ENCODE data around the gene CPA4. TPM values are rescaled to one million over a fixed set of nuclear protein-coding genes. Genes with fewer than 3 reads are reported as not detected.

CPA4 gene
- total RNA-seq, 4 donors from 2014 or later: 68.7 to 116 (median 83.0) TPM

GRCh38 chr7:130372402-130373165 is 79.6 kb downstream of the CPA4 start:
- no peak for DNase-seq (ENCODE audit: low spot score in 2 of 2)

More at GRCh38 chr7:130372402-130373165, 79.6 kb downstream of the CPA4 start:
- Histone ChIP-seq H3K27me3 (no peaks in the 10 kb centered on the region), H3K4me3 (no peak overlapping the region), H3K9me3 (no peaks in the 10 kb centered on the region), H3K36me3 (no peaks in the 10 kb centered on the region), H3K4me1 (peaks cover 58% of the 10 kb centered on the region), H3K27ac (peak overlapping the region; percentile 92)
- TF ChIP-seq CTCF (IDR thresholded peaks at IDR 0.05): no peak
- TF ChIP-seq POLR2AphosphoS5 (IDR thresholded peaks at IDR 0.05): no peak
- TF ChIP-seq EP300 (IDR thresholded peaks at IDR 0.05): no peak
- no peak for TF ChIP-seq POLR2A (IDR thresholded peaks at IDR 0.05)
- 86% methylated on average over 11 of the region's 11 CpGs for WGBS

Other genes with a start within 250 kb of the CPA4 start
- gene ZC3HC1, start 241.8 kb upstream of the CPA4 start, total RNA-seq: 1 to 10 TPM; 6.4 to 9.1 (median 7.5) TPM
- 10 to 100 TPM; 17.8 to 26.9 (median 22.3) TPM for gene KLHDC10, start 222.6 kb upstream of the CPA4 start, total RNA-seq
- 10 to 100 TPM in 3 of 4 donors, 1 to 10 TPM in 1; 8.7 to 15.0 (median 12.6) TPM for gene TMEM209, start 87.8 kb upstream of the CPA4 start, total RNA-seq
- gene SSMEM1, start 85.3 kb upstream of the CPA4 start, total RNA-seq: not detected
- gene CPA2, start 26.3 kb upstream of the CPA4 start, total RNA-seq: not detected
- under 1 TPM in 1 of 4 donors, not detected in 3; 0.30 TPM for gene CPA5, start 51.7 kb downstream of the CPA4 start, total RNA-seq
- not detected for gene CPA1, start 87.3 kb downstream of the CPA4 start, total RNA-seq
- 1 to 10 TPM; 1.1 to 4.6 (median 4.2) TPM for gene CEP41, start 147.9 kb downstream of the CPA4 start, total RNA-seq
- 10 to 100 TPM in 3 of 4 donors, 1 to 10 TPM in 1; 7.5 to 17.5 (median 12.4) TPM for gene MEST, start 198.9 kb downstream of the CPA4 start, total RNA-seq

Measured in suprapubic skin (tissue), 4 donors.